ENCODE data around the gene ZBTB7C. TPM values are rescaled to one million over a fixed set of nuclear protein-coding genes. Genes with fewer than 3 reads are reported as not detected.

Gene ZBTB7C
- total and polyA plus RNA-seq, 9 of the 15 experiments (the other 6 are each of a cell fraction or from before 2014, with no cell fraction given): not detected

GRCh38 chr18:48125724-48126123, 283.5 kb downstream of the ZBTB7C start:
- no peak overlapping the region for H3K9ac ChIP-seq (ENCODE audit: insufficient read depth in 1 of 2, low read depth in 2 of 2, low read length in 2 of 2)
- intact Hi-C loops (cut with micrococcal nuclease) (no loop called here), in situ Hi-C loops (cut with MboI) (no loop called here)
- H4K20me1 ChIP-seq (replicated peaks; ENCODE audit: control insufficient read depth, insufficient read depth, low read length): no peaks in the 10 kb centered on the region
- no peak for ATAC-seq
- no peaks in the 10 kb centered on the region for H3K9me1 ChIP-seq (ENCODE audit: control insufficient read depth, insufficient read depth, low read length)
- DNase-seq (ENCODE audit: extremely low read depth in 1 of 4, low spot score in 3 of 4): no peak
- no peak for FAIRE-seq
- 0% methylated on average over 5 of the region's 6 CpGs for WGBS (ENCODE audit: insufficient coverage, low coverage, missing lambda C conversion rate)
- H3K36me3 ChIP-seq (ENCODE audit: control insufficient read depth, insufficient read depth, low read length): no peaks in the 10 kb centered on the region
- peaks cover 0 to 13% of the 10 kb centered on the region in 2 experiments; a peak in 2 of 5 replicates for H3K27me3 ChIP-seq (ENCODE audit: control insufficient read depth in 2 of 2, insufficient read depth in 2 of 2, low read length in 2 of 2)
- no peaks in the 10 kb centered on the region for H3K79me2 ChIP-seq (ENCODE audit: control insufficient read depth, insufficient read depth, low read length)
- TF ChIP-seq SNRNP70 (optimal IDR thresholded peaks at IDR 0.05; ENCODE audit: low read depth, low read length) (no peak), FOXK2 (conservative IDR thresholded peaks at IDR 0.05 in 1 of 2, IDR thresholded peaks at IDR 0.05 in 1 of 2; ENCODE audit: low read depth in 2 of 2) (no peak), PHB2 (IDR thresholded peaks at IDR 0.05; ENCODE audit: low read depth) (no peak), HDAC3 (IDR thresholded peaks at IDR 0.05; ENCODE audit: borderline replicate concordance, partially characterized antibody) (no peak), ZEB2 (IDR thresholded peaks at IDR 0.05) (no peak), FIP1L1 (IDR thresholded peaks at IDR 0.05; ENCODE audit: low read depth, low read length, poor library complexity, severe bottlenecking) (no peak), STAT5A (IDR thresholded peaks at IDR 0.05; ENCODE audit: borderline replicate concordance, low read length) (no peak), PHF20 (IDR thresholded peaks at IDR 0.05; ENCODE audit: partially characterized antibody) (no peak), ZNF511 (CRISPR knock-in tag; IDR thresholded peaks at IDR 0.05) (no peak), ZNF124 (CRISPR knock-in tag; IDR thresholded peaks at IDR 0.05) (no peak), EP400 (IDR thresholded peaks at IDR 0.05) (no peak)
- TF ChIP-seq, protein P1, sequence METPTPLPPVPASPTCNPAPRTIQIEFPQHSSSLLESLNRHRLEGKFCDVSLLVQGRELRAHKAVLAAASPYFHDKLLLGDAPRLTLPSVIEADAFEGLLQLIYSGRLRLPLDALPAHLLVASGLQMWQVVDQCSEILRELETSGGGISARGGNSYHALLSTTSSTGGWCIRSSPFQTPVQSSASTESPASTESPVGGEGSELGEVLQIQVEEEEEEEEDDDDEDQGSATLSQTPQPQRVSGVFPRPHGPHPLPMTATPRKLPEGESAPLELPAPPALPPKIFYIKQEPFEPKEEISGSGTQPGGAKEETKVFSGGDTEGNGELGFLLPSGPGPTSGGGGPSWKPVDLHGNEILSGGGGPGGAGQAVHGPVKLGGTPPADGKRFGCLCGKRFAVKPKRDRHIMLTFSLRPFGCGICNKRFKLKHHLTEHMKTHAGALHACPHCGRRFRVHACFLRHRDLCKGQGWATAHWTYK (CRISPR knock-in tag; IDR thresholded peaks at IDR 0.05): no peak
- no peak overlapping the region for H2AFZ ChIP-seq (ENCODE audit: low read depth, low read length)
- H3K27ac ChIP-seq (ENCODE audit: extremely low read depth, low read depth, low read length): no peak overlapping the region
- ChIA-PET CTCF (ENCODE audit: low intra/inter-chr PET ratio) (no interaction called here), POLR2A (no interaction called here)
- no peak overlapping the region for H3K4me3 ChIP-seq
- no peaks in the 10 kb centered on the region for H3K4me1 ChIP-seq (replicated peaks in 1 of 2; ENCODE audit: control insufficient read depth in 2 of 2, insufficient read depth in 2 of 2, low read length in 2 of 2)
- no peak overlapping the region for H3K4me2 ChIP-seq (ENCODE audit: insufficient read depth, low read length)
- no peaks in the 10 kb centered on the region for H3K9me3 ChIP-seq (replicated peaks; ENCODE audit: control insufficient read depth, insufficient read depth, low read depth, low read length)
- no TSS peak for BruUV-seq (replicated peaks)

Measured in K562 (cell line).